Activated naive CD4-positive, alpha-beta T cell treated with anti-CD3 and anti-CD28 coated beads, Interleukin-2, amount 50 U/mL, for 72 hours (primary cell): ENCODE results near the gene FAM72B. TPM values are rescaled to one million over a fixed set of nuclear protein-coding genes. Genes with fewer than 3 reads are reported as not detected.

ENCODE experiments used
- total RNA-seq, 2 donors: library from RNA; stranded (reverse); gene quantifications; one replicate each; pipeline ENCODE4 v1.2.3, GENCODE V29; 2022

Gene FAM72B
- total RNA-seq, 2 donors from 2014 or later = 36.7 to 43.6 TPM

Other genes with a start within 250 kb of the FAM72B start
- 10 to 100 TPM; 12.5 to 51.8 TPM for gene SRGAP2C, start 635 bp upstream of the FAM72B start, total RNA-seq